ENCODE data around the gene XCL1.
"Not testable (repeated sequence)": the region's sequence is repeated elsewhere in the genome, so short reads cannot be mapped to it uniquely, and the experiment has no call there.

XCL1 gene, protein sequence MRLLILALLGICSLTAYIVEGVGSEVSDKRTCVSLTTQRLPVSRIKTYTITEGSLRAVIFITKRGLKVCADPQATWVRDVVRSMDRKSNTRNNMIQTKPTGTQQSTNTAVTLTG

DNA sequence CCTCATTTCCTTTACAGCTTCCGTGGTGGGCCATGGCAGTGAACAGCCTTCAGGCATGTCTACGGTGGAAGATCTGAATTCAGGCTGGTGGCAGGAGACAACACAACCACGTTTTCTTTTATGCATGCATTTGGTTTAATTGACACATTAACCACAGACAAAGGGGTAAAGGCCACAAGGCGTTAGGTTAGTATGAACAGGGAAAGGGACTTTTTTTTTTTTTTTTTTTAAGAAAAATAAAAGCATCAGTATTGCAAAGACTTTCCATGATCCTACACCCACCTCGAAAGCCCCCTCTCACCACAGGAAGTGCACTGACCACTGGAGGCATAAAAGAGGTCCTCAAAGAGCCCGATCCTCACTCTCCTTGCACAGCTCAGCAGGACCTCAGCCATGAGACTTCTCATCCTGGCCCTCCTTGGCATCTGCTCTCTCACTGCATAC lies at the start of gene XCL1:
XCL1 (plus strand) TSS at position 361 of the 444 bp plus-strand sequence; CDS start at position 394, 33 bp downstream.
- not testable (repeated sequence) for H3K4me3 Mint-ChIP-seq; H3K9me3 Mint-ChIP-seq; H3K27ac Mint-ChIP-seq; H3K27me3 Mint-ChIP-seq (ENCODE audit: low read depth); H3K36me3 Mint-ChIP-seq (ENCODE audit: low read depth)
- peaks cover 23% of the 10 kb centered on the region for H3K4me1 Mint-ChIP-seq (ENCODE audit: low read depth)

DNA sequence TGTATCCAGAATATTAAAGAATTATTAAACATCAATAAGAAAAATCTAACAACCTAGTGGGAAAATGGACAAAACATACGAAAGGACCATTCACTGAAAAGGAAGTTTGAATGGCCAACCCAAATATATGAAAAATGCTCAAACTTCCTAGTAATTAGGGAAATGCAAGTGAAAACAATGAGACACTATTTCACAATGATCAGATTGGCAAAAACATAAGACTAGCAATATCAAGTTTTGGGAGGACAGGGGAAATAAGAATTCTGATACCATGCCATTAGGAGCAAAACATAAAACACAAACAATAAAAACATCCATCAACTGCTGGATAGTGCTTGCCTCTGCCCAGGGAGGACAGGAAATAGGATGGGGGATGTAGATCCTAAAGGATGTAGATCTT lies 46.9 kb upstream of the XCL1 start:
- Mint-ChIP-seq H3K4me3 (no peak overlapping the region), H3K9me3 (peaks cover 4% of the 10 kb centered on the region), H3K27me3 (ENCODE audit: low read depth) (peaks cover 19% of the 10 kb centered on the region), H3K4me1 (ENCODE audit: low read depth) (peaks cover 21% of the 10 kb centered on the region), H3K27ac (no peak overlapping the region), H3K36me3 (ENCODE audit: low read depth) (peaks cover 4% of the 10 kb centered on the region)

DNA sequence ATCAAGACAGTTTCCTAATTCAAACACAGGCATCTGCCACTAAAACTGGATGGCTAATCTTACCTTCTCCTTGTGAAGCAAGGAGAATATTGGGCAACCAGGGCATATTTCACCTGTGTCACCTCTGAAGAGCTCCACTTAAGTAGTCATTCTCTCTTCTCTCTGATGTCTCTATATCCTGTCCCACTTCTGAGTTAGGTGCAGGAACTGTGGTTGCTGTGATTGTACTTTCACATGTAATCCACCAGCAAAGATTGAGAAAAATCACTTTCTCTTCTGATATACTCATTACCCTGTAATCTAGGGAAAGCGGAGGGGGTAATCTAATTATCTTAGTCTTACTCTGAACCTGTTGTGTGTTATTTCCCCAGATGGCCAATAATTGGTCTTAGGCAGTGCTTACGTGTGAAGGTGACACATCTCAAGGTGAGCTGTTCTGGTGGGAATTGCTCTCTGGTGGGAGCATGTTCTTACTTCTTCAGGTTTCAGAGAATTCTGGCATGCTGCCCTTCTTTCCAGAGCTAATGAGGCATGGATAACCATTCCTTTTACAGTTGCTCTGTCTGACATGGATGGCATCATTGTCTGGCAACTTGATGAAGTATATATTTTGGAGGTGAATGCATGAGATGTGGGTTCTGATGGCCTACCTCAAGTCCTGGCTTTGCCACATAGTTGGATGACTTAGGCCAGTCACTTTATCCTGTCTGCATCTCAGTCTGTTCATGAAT lies 44.6 kb upstream of the XCL1 start:
- Mint-ChIP-seq H3K36me3 (ENCODE audit: low read depth) (peaks cover 7% of the 10 kb centered on the region), H3K4me3 (no peak overlapping the region), H3K27ac (peak overlapping the region; percentile 72), H3K4me1 (ENCODE audit: low read depth) (peaks cover 39% of the 10 kb centered on the region), H3K27me3 (ENCODE audit: low read depth) (peaks cover 19% of the 10 kb centered on the region), H3K9me3 (peaks cover 1% of the 10 kb centered on the region)

DNA sequence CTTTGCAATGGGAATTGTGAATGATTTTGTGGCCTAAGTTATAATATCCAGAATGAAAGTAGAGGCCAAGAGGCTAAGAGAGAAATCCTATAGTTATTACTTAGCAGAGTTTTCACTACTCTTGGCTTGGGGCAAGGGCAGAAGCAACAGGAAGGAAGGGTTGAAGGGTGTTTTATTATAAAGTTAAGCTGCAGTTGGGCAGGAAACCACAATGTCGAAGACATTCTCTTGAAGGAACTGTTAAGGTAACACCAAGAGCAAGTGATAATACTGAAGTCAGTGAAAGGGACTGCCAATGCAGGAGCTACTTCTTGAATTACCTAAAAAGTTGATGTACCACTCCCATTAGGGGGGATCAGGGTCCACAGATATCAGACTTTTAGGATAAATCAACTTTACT lies 40.9 kb upstream of the XCL1 start:
- H3K9me3 Mint-ChIP-seq = peaks cover 17% of the 10 kb centered on the region
- peaks cover 23% of the 10 kb centered on the region for H3K36me3 Mint-ChIP-seq (ENCODE audit: low read depth)
- peak overlapping the region; percentile 78 for H3K4me3 Mint-ChIP-seq
- peaks cover 44% of the 10 kb centered on the region for H3K4me1 Mint-ChIP-seq (ENCODE audit: low read depth)
- peaks cover 10% of the 10 kb centered on the region for H3K27me3 Mint-ChIP-seq (ENCODE audit: low read depth)
- H3K27ac Mint-ChIP-seq = peak overlapping the region; percentile 92

DNA sequence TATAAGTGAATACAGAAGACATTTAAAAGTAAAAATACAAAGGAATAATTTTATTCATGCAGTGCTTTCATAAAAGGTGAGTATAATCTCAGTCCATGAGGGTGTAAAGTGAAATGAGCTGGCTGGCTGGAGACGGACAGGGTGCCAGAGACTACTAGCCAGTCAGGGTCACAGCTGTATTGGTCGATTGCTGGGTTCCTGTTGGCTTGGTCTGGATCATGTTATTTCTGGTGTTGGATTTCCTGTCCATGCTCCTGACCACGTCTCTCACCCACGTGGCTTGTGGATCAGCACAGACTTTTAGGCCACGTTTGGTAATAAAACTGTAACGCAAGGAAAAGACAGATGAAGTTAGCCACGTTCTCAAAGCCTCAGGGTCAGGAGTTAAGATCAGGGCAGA lies 35.6 kb upstream of the XCL1 start:
- H3K27me3 Mint-ChIP-seq (ENCODE audit: low read depth); H3K27ac Mint-ChIP-seq; H3K4me3 Mint-ChIP-seq: not testable (repeated sequence)
- Mint-ChIP-seq H3K36me3 (ENCODE audit: low read depth) (peaks cover 19% of the 10 kb centered on the region), H3K9me3 (peaks cover 17% of the 10 kb centered on the region), H3K4me1 (ENCODE audit: low read depth) (peaks cover 32% of the 10 kb centered on the region)

DNA sequence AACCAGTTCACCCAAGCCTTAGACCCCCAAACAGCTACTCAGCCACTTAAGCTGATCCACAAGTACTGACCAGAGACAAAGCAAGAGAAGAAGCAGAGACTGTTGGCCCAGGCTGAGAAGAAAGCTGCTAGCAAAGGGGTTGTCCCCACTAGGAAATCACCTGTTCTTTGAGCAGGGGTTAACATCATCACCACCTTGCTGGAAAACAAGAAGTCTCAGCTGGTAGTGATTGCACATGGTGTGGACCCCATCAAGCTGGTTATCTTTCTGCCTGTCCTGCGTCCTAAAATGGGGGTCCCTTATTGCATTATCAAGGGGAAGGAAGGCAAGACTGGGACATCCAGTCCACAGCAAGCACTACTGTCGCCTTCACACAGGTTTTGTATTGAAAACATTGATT lies 33.4 kb upstream of the XCL1 start:
- Mint-ChIP-seq H3K9me3 (peaks cover 10% of the 10 kb centered on the region), H3K4me1 (ENCODE audit: low read depth) (peaks cover 16% of the 10 kb centered on the region), H3K36me3 (ENCODE audit: low read depth) (peaks cover 11% of the 10 kb centered on the region), H3K27me3 (ENCODE audit: low read depth) (peaks cover 11% of the 10 kb centered on the region)
- not testable (repeated sequence) for H3K4me3 Mint-ChIP-seq, H3K27ac Mint-ChIP-seq

DNA sequence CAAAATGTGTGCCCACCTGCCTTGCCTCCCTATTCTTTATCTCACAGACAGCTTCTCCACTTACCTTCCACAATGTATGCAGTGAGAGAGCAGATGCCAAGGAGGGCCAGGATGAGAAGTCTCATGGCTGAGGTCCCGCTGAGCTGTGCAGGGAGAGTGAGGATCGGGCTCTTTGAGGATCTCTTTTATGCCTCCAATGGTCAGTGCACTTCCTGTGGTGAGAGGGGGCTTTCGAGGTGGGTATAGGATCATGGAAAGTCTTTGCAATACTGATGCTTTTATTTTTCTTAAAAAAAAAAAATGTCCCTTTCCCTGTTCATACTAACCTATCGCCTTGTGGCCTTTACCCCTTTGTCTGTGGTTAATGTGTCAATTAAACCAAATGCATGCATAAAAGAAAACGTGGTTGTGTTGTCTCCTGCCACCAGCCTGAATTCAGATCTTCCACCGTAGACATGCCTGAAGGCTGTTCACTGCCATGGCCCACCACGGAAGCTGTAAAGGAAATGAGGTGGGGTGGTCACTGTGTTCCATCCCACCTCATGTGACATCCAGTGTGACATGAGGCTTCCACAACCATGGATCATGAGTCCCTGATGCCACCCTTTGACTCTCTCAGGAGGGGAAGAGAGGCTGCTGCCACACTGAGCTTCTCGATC lies 32.4 kb upstream of the XCL1 start, which contains the start of gene XCL2:
XCL2 (minus strand) TSS at position 158 of the 659 bp plus-strand sequence; CDS start at position 125, 33 bp downstream.
- H3K27ac Mint-ChIP-seq; H3K9me3 Mint-ChIP-seq; H3K36me3 Mint-ChIP-seq (ENCODE audit: low read depth); H3K4me3 Mint-ChIP-seq: not testable (repeated sequence)
- Mint-ChIP-seq H3K4me1 (ENCODE audit: low read depth) (peaks cover 16% of the 10 kb centered on the region), H3K27me3 (ENCODE audit: low read depth) (peaks cover 11% of the 10 kb centered on the region)

DNA sequence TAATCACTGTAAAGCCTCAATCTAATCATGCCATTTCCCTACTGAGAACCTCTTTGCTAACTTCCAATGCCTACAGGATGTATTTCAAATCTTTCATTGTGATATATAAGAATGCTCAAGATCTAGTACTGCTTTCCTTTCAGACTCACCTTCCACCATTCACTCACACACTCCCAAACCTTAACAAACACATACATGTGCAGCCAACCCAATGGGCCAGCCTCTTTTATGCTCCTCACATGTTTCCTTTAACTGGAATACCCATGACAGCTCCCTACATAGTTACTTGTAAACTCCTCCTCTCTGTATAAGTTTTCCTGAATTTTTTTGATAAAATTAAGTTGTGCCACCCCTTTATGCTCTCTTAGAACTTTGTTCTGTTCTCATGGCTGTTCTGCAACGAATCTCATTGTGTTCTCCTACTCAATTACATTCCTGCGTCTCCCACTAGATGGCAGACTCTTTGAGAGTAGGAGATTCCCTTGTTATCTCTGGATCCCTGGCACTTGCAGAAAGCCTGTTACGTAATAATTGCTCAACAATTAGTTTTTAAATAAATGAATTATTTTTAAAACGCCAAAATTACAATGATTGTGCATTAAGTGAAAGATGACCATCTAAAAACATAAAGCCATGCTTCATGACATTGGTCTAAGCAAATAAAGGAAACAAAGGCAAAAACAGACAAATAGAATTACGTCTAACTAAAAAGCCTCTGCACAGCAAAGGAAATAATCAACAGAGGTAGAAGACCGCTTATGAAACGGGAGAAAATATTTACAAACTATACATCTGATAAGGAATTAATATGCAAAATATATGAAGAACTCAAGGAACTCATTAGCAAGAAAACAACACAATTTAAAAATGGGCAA lies 30.5 kb upstream of the XCL1 start:
- H3K4me1 Mint-ChIP-seq (ENCODE audit: low read depth) = peaks cover 16% of the 10 kb centered on the region
- H3K27ac Mint-ChIP-seq; H3K36me3 Mint-ChIP-seq (ENCODE audit: low read depth); H3K4me3 Mint-ChIP-seq: not testable (repeated sequence)
- H3K9me3 Mint-ChIP-seq = peaks cover 12% of the 10 kb centered on the region
- H3K27me3 Mint-ChIP-seq (ENCODE audit: low read depth) = peaks cover 11% of the 10 kb centered on the region

DNA sequence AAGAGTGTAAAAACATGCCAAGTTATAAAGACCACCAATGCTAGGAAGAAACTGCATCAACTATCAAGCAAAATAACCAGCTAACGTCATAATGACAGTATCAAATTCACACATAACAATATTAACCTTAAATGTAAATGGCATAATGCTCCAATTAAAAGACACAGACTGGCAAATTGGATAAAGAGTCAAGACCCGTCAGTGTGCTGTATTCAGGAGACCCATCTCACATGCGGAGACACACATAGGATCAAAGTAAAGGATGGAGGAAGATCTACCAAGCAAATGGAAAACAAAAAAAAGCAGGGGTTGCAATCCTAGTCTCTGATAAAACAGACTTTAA lies 29.9 kb upstream of the XCL1 start:
- H3K4me1 Mint-ChIP-seq (ENCODE audit: low read depth) = peaks cover 16% of the 10 kb centered on the region
- peaks cover 11% of the 10 kb centered on the region for H3K27me3 Mint-ChIP-seq (ENCODE audit: low read depth)
- not testable (repeated sequence) for H3K4me3 Mint-ChIP-seq; H3K36me3 Mint-ChIP-seq (ENCODE audit: low read depth); H3K27ac Mint-ChIP-seq
- peaks cover 12% of the 10 kb centered on the region for H3K9me3 Mint-ChIP-seq

DNA sequence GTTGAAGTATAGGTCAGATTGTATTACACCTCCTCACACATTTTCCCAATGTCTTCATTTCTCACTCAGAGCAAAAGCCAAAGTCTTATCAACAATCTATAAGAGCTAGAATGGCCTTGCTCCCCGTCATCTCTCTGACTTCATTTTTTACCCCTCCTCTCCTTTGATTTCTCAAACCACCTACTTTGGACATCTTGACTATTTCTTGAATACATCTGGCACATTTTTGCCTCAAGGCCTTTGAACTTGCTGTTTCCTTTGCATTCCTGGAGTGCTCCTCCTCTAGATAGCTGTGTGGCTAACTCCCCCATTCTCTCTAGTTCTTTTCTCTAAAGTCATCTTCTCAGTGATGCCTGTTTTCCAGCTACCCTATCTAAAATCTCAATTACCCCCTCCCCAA lies 25.4 kb upstream of the XCL1 start:
- peaks cover 12% of the 10 kb centered on the region for H3K9me3 Mint-ChIP-seq
- peaks cover 13% of the 10 kb centered on the region for H3K4me1 Mint-ChIP-seq (ENCODE audit: low read depth)
- peaks cover 4% of the 10 kb centered on the region for H3K36me3 Mint-ChIP-seq (ENCODE audit: low read depth)

DNA sequence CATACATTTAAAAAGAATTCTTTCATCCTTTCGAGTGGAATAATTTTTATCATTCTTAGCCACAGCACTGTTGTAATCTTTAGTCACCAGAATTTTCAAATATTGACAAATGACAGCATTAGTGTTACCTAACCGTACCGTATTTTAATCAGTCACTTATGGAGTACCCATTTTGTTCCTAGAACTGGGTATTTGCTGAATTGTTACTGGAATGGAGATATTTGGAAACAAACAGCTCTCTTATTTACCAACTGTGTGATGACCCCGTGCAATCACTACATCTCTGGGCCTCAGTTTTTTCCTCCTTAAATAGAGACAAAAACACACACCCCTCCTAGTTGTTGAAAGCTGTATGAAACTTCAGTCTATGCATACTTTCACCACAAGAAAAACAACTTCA lies 24.7 kb upstream of the XCL1 start:
- H3K9me3 Mint-ChIP-seq = peaks cover 12% of the 10 kb centered on the region
- H3K27me3 Mint-ChIP-seq (ENCODE audit: low read depth) = peaks cover 7% of the 10 kb centered on the region
- no peak overlapping the region for H3K4me3 Mint-ChIP-seq
- peaks cover 4% of the 10 kb centered on the region for H3K36me3 Mint-ChIP-seq (ENCODE audit: low read depth)
- no peak overlapping the region for H3K27ac Mint-ChIP-seq
- H3K4me1 Mint-ChIP-seq (ENCODE audit: low read depth) = peaks cover 13% of the 10 kb centered on the region

More for the DNA sequence above, 25.4 kb upstream of the XCL1 start:
- no peak overlapping the region for H3K4me3 Mint-ChIP-seq
- peaks cover 7% of the 10 kb centered on the region for H3K27me3 Mint-ChIP-seq (ENCODE audit: low read depth)
- no peak overlapping the region for H3K27ac Mint-ChIP-seq

DNA sequence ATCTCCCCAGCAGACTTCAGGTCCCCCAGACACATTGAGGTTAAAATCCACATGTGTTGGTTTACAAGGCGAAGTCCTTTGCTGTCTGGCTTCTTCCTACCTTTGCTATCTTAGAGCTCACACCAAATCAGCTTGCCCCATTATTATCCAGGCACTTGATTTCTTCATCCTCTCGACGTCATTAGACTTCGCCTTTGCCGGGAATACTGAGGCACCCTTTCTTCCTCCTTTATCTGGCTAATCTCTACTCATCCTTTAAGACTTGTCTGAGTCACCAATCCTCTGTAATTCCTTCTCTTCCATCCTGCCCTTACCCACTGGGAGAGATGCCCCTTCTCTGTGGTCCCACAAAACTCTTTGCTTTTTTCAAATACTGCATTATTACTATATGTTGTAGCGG lies 23.4 kb upstream of the XCL1 start:
- no peaks in the 10 kb centered on the region for H3K27me3 Mint-ChIP-seq (ENCODE audit: low read depth)
- H3K27ac Mint-ChIP-seq = no peak overlapping the region

DNA sequence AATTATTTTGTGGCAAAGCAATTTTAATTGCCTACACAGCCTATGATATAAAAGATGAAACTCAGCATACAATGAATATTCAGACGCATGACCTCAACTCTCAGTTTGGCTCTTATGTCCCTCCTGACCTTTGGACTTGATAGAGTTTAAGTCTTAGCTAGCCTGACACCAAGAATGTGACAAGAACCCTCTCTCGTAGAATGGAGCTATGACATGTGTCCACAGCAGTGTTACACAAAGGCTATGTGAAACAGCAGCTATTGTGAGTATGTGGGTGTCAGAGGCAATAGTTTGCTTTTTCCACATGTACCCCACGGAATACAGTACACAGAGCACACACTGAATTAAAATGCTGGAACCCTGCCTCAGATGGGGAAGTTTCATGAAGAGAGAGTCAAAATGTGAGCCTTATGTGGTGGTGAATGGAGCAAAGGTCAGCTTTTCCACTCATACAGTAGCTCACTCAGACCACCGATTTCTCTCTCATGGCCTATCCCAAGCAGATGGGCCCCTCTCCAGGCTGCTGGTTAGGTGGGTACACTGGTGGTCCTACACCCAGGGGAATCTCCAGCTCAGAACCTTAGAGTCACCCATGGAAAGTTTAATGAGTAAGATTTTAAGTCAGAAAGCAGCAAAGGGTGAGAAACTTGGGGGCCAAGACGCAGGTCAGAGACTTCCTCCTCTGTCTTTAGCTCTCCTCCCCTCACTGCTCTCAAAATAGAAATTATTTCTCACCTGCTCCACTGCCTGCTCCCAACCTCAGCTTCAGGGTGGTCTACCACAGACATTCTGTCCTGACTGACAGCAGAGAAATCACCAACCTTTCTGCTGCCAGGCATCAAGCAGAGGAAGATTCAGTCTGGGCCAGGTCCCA lies 22.5 kb upstream of the XCL1 start:
- peaks cover 2% of the 10 kb centered on the region for H3K9me3 Mint-ChIP-seq
- peaks cover 22% of the 10 kb centered on the region for H3K4me1 Mint-ChIP-seq (ENCODE audit: low read depth)
- H3K27ac Mint-ChIP-seq = no peak overlapping the region
- H3K36me3 Mint-ChIP-seq (ENCODE audit: low read depth) = no peaks in the 10 kb centered on the region
- no peak overlapping the region for H3K4me3 Mint-ChIP-seq
- H3K27me3 Mint-ChIP-seq (ENCODE audit: low read depth) = no peaks in the 10 kb centered on the region

More for the DNA sequence above, 23.4 kb upstream of the XCL1 start:
- peaks cover 20% of the 10 kb centered on the region for H3K4me1 Mint-ChIP-seq (ENCODE audit: low read depth)
- H3K4me3 Mint-ChIP-seq = no peak overlapping the region
- no peaks in the 10 kb centered on the region for H3K36me3 Mint-ChIP-seq (ENCODE audit: low read depth)
- H3K9me3 Mint-ChIP-seq = peaks cover 6% of the 10 kb centered on the region
